Epithelial cell of proximal tubule (primary cell): Measurements from ENCODE around the gene PDGFA. TPM values are rescaled to one million over a fixed set of nuclear protein-coding genes. Genes with fewer than 3 reads are reported as not detected.
A peak's percentile ranks its signal among the peaks of the same experiment; 100 is the strongest.

Experiments
- DNase-seq: peaks from one replicate; pipeline ENCODE4 v3.0.0-alpha.2; 2011; ENCODE audit warnings: low read depth
- H3K4me3 ChIP-seq: 2 replicates; pipeline ENCODE4 v1.5.1; 2011; ENCODE audit warnings: low read depth, mild to moderate bottlenecking, low read length
- total RNA-seq: library from RNA; depleted of rRNA; stranded (reverse); fragments of >200 nt; gene quantifications from 2 replicates; pipeline ENCODE4 v1.2.3, GENCODE V29; 2015
- TF ChIP-seq, protein P1 (sequence below): conservative IDR thresholded peaks from 2 replicates; pipeline ENCODE4 v1.5.1; 2012; ENCODE audit warnings: low read depth, mild to moderate bottlenecking, low read length

PDGFA gene
- total RNA-seq, 1 donor from 2014 or later: 27.3 TPM

- peak overlapping the region; percentile 69 for H3K4me3 ChIP-seq
- no peak for DNase-seq
- TF ChIP-seq, protein P1, sequence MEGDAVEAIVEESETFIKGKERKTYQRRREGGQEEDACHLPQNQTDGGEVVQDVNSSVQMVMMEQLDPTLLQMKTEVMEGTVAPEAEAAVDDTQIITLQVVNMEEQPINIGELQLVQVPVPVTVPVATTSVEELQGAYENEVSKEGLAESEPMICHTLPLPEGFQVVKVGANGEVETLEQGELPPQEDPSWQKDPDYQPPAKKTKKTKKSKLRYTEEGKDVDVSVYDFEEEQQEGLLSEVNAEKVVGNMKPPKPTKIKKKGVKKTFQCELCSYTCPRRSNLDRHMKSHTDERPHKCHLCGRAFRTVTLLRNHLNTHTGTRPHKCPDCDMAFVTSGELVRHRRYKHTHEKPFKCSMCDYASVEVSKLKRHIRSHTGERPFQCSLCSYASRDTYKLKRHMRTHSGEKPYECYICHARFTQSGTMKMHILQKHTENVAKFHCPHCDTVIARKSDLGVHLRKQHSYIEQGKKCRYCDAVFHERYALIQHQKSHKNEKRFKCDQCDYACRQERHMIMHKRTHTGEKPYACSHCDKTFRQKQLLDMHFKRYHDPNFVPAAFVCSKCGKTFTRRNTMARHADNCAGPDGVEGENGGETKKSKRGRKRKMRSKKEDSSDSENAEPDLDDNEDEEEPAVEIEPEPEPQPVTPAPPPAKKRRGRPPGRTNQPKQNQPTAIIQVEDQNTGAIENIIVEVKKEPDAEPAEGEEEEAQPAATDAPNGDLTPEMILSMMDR: no peak
These were observed 789 bp downstream of the PDGFA start for GRCh38 chr7:518630-519483.

DNA sequence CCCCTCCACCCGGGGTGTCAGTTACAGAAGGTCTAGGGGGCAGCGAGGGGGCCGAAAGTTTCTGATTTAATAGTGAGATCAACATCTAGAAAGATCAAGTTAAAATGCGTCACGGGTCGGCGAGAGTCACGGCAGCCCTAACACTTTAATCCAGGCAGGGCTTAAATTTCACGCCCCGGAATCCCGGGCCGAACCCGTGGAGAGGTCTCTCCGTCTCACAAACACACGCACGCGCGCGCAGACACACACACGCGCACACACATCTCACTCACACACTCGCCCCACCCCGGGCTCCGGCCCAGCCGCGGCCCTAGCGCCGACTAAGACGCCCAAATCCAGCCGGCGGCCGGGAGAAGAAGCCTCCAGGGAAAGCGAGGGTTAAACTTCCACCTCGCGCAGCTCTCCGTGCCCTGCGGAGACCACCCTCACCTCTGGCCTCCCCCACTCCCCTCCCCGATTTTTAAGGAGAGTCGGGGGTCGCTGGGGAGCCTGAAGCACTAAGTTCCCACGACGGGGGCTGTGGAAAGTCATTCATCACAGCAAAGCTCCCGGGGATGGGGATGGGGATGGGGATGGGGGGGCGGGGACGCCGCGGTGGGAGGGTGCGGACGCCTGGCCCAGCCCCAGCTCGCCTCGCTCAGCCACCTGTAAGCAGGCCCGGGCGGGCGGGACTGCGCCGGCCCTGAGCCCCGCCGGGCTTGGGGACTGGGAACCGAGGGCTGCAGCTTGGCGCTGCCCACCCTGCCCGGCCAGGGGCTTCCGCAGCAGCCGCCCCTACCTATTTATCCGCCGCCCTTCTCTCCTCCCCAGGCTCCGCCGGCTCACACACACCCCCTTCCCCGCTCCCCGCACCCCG is 1.6 kb downstream of the PDGFA start:
- no peak for DNase-seq
- TF ChIP-seq, protein P1: no peak
- peak overlapping the region; percentile 69 for H3K4me3 ChIP-seq

- DNase-seq: no peak
- TF ChIP-seq, protein P1: no peak
- H3K4me3 ChIP-seq: peak overlapping the region; percentile 69
These were observed 2.8 kb downstream of the PDGFA start for GRCh38 chr7:516606-517456.

DNA sequence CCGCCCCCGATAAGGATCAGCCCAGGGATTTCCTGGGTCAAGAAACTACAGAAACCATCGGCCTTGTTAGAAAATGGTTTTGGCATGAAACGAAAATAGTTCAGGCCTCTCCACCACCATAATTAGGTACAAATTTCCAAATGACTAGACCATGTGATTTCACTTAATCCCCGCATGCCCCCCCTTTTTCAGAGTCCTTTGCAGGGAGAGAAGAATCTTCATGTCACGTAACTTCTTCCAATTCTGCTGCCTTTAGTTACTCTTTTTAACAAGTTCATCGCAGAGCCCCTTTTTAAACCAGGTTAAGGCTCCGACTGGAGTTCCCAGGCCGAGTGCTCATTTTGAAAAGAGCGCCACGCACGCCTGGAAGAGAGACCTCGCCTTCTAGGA is 3.4 kb downstream of the PDGFA start:
- H3K4me3 ChIP-seq: peak overlapping the region; percentile 11
- TF ChIP-seq, protein P1: no peak
- no peak for DNase-seq

GRCh38 chr7:515628-516027 is 4.0 kb downstream of the PDGFA start:
- DNase-seq: no peak
- H3K4me3 ChIP-seq: no peak overlapping the region
- TF ChIP-seq, protein P1: no peak
